Muscle of arm (tissue), 12 donors: ENCODE results near the gene DSCAML1. TPM values are rescaled to one million over a fixed set of nuclear protein-coding genes. Genes with fewer than 3 reads are reported as not detected.
A peak's percentile ranks its signal among the peaks of the same experiment; 100 is the strongest.

Experiments used
- DNase-seq: peaks from one replicate; pipeline ENCODE4 v3.0.0-alpha.2; 2013
- polyA plus RNA-seq, 12 donors: library from polyadenylated mRNA; unstranded; fragments of 120-200 nt; gene quantifications; one replicate each; pipeline ENCODE4 v1.2.1, GENCODE V29; 2013; ENCODE audit not compliant: insufficient read length in 12 of 12

DSCAML1 gene
- polyA plus RNA-seq, 12 donors, result 0.27 to 2.4 (median 0.68) TPM; not detected in 2

- no peak for DNase-seq
These were observed 34.8 kb upstream of the DSCAML1 start for GRCh38 chr11:117831661-117832415.

DNA sequence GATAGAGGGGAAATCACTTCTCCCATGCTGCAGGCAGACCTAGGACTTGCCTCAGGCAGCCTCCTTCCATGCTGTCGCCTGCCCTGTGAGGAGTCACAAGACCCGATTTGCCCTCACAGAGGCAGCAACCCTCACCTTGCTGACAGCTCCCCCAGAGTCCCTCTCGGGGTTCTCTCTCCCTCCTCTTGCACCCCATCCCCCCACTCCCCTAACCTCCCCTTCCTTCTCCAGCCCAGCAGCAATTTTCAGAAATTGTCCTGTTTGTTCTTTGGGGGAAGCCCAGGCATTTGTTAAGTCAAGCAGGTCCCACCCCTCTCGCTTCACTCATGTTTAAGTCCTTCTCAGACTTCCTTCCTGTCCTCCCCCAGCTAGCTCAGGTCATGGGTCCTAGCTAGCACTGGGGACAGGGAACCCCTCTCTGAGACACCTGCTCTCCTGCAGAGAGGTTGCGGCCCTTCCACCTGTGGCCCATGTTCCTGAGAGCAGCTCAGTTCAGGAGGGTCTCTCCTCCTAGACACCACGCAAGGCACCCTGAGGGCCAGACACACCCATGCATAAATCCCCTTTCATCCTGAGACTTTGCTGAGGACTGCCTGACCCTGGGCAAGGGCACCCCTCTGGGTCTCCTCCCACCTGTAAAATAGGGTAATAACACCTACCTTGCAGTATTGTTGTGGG, 33.8 kb upstream of the DSCAML1 start:
- DNase-seq, result no peak

DNA sequence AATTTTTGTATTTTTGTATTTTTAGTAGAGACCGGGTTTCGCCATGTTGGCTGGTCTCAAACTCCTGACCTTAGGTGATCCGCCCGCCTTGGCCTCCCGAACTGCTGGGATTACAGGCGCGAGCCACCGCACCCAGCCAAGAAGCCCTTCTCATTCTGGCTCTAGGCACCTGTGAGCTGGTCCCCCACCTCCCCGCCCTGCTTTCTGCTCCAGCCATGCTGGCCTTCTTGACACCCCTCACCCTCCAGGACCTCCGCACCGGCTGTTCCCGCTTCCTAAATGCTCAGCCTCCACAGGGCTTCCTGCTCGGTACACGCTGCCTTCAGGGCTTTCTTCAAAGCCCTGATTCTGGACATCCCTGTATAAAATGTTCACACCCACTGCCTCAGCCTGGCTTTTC, 33.1 kb upstream of the DSCAML1 start:
- DNase-seq, result no peak

- DNase-seq, result no peak
These were observed 32.3 kb upstream of the DSCAML1 start for GRCh38 chr11:117829369-117829725.

GRCh38 chr11:117828611-117829368, 31.8 kb upstream of the DSCAML1 start:
- DNase-seq, result no peak

DNA sequence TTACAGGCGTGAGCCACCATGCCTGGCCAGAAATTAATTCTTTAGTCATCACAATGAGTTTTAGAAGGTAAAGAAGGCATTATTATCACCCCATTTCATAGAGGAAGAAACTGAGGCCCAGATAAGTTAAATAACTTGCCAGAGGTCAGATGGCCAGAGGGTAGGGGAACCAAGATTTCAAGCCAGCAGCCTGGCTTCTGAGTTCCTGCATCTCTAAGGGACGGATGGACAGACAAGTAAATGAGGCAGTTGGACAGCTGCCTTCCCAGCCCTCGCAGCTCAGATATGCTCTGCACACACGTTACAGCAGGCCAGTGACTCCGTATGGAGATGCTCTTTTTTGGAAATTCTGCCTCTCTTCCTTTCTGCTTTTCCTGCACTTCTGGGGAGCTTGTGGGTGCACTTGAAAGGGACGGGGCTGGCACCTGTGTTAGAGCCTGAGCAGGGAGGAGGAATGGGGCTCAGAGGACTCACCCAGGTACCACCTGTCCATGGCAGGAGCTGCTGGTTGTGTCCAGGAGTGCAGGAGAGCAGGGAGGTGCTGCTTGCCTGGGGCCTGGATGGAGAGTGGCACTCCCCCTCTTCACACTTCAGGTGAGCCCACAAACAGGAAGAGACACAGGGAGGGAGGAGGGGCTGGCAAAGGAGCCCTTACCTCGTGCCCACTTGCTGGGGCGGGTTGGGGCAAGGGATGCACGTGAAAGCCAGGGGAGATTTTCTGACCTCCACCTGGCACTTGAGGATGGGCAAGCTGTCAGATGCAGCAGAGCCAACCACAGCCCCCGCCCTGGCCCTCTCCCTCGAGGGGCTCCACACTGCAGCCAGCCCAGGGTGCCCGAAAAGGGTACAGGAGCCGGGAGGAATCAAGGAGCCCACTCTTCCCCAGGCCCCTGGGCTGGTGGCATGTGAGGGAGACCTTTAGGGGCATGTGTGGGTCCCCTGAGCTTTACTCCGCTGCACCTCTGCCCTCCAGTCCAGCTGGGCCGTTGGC, 30.8 kb upstream of the DSCAML1 start:
- no peak for DNase-seq

- DNase-seq, result no peak
These were observed 29.8 kb upstream of the DSCAML1 start for GRCh38 chr11:117826832-117827231.

GRCh38 chr11:117826190-117826570, 29.2 kb upstream of the DSCAML1 start:
- no peak for DNase-seq

GRCh38 chr11:117825538-117826189, 28.6 kb upstream of the DSCAML1 start:
- DNase-seq, result no peak

DNA sequence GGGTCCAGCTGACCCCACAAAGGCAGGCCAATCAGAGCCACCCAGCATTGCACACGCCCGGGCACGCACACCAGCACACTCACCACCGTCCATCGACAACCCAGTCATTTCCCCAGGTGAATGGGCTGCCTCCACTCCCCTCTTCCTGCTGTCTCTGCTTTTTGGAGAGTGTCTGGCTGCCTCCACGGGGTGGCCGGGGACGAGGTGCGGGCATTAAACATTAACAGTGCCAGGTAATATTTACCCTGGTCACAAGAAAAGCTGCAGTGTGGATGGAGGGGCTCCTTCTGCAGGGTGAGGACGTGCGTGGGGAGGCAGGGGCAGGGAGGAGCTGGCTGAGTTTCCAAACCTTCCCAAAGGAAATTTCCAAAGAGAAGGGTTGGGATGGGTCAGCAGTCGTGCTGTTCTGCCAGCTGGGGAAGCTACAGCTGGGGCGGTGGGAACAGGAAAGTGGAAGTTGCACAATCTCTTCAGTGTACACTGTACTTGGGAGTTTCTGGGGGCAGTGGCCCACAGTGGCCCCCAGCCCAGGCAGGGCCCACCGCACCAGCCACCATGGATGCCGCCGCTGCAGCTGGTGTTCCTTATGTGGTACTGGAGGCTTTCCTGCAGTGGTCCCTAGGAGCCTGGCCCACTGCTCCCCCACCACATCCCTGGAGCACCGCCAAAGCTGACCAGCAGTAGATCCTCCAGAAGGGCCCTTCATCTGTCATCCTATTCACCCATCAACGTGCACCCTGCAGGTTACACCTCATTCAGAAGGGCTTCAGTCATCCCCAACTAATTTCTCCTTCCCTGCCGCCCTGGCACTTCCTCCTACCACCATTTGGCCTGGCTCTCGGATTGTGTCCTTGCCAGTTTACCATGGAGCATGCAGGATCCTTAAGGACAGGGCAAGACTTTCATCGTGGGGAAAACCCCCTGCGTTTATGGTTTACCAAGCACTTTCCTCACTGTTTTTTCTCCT, 27.8 kb upstream of the DSCAML1 start, which contains the start of gene FXYD2:
TSS of gene FXYD2 (minus strand) at position 174 of the 967 bp plus-strand sequence. CDS start at position 108, 66 bp downstream.
- no peak for DNase-seq

DNA sequence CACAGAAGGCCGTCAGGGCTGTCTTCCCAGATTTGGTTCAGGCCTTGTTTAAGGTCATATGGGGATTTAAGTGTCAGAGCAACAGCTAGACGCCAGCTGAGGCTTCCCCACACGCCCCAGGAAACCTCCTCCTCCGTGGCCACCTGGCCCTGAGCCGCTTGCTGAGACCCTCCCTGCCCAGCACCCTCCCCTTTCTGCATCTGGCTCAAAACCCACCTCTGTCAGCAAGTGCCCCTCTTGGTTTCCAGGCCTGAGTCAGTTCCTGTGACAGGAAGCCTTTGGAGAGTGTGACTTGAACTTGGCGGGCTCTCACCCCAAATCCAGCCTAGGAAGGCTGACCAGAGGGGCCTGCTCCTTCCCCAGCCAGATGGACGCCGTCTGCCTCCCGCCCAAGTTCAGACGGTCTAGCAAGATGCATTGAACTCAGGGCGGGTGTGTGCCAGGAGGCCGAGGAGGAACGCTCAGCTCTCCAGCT, 27.0 kb upstream of the DSCAML1 start:
- peak; percentile 64 for DNase-seq

GRCh38 chr11:117823294-117823945, 26.4 kb upstream of the DSCAML1 start:
- DNase-seq, result no peak

DNA sequence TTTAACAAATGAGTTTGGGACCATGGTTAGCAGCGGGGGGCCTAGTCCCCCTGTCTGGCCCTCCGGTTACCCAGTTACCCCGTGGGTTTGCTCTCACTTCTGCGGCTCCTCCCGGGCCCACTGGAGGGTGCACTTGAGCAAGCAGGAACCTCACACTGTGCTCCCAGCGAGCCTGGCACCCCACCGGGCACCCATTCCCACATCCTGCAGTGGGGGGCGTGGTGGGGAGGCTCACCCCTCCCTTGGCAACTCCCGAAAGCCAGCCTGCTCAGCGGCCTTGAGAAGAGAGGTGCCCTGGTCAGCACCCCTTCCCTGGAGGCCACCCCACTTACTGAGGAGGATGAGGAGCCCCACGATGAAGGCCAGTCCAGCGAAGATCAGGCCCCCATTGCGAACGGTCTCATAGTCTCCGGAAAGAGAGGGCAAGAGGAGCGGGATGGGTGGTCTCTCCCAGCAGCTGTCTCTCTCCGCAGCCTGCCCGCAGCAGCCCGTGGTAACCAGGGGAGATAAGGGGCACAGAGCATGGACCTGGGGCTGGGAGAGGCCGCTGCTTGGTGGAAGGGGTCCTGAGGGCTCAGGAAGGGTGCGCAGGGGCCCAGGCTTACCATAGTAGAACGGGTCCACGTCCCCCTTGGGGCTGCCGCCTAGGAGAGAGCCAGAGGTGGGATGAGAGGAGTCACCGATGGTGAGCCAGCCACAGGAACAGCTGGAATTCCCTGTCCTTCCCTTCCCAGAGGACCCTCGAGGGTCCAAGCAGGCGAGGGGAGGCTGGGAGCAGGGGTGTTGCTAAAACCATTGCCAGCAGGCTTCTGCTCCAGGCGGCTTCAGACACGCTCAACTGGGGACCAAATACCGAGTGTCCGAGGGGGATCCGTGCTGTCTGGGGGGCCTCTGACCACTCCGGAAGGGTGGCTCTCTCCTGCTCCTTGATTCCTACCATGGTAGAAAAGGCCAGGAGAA, 25.3 kb upstream of the DSCAML1 start:
- DNase-seq, result no peak

DNA sequence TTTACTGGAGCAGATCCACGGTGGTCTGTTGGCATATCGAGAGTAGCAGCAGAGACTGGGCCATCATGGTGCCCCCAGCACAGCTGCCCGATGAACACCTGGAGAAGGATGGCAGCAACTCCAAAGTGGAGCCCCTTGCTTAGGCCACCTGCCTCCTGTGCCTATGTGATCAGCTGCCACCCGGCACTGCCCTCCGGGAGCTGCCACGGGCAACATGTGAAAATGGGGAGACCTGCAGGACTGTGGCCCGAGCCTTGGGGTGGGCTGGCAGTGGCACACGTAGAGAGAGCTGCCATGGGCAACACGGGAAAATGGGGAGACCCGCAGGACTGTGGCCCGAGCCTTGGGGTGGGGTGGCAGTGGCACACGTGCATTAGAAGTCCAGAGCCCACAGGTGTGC, 24.4 kb upstream of the DSCAML1 start:
- DNase-seq, result no peak

DNA sequence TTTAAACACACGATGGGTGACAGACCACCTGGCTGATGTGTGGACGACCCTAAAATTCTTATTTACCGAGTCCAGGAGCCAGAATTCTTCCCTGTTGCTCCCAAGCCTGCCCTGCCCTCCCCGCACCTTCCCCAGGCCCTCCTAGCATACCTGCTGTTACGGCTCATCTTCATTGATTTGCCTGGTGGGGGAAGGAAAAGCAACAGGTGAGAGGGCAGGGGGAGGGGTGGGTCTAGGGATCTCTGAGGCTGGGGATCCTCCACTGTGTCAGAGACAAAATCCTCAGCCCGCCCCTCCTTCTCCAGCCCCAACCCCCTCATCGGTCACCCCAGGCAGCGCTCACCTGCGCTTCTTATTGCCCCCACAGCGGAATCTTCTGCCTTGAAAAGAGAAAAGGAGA, 23.5 kb upstream of the DSCAML1 start:
- DNase-seq, result no peak

GRCh38 chr11:117820071-117820470, 23.1 kb upstream of the DSCAML1 start:
- no peak for DNase-seq
